Amniotic stem cell (primary cell): ENCODE data around the gene PHRF1.

Experiments used
- DNase-seq: peaks from one replicate; lab custom pipeline; 2025; lab: John Stamatoyannopoulos, UW

Gene PHRF1, protein sequence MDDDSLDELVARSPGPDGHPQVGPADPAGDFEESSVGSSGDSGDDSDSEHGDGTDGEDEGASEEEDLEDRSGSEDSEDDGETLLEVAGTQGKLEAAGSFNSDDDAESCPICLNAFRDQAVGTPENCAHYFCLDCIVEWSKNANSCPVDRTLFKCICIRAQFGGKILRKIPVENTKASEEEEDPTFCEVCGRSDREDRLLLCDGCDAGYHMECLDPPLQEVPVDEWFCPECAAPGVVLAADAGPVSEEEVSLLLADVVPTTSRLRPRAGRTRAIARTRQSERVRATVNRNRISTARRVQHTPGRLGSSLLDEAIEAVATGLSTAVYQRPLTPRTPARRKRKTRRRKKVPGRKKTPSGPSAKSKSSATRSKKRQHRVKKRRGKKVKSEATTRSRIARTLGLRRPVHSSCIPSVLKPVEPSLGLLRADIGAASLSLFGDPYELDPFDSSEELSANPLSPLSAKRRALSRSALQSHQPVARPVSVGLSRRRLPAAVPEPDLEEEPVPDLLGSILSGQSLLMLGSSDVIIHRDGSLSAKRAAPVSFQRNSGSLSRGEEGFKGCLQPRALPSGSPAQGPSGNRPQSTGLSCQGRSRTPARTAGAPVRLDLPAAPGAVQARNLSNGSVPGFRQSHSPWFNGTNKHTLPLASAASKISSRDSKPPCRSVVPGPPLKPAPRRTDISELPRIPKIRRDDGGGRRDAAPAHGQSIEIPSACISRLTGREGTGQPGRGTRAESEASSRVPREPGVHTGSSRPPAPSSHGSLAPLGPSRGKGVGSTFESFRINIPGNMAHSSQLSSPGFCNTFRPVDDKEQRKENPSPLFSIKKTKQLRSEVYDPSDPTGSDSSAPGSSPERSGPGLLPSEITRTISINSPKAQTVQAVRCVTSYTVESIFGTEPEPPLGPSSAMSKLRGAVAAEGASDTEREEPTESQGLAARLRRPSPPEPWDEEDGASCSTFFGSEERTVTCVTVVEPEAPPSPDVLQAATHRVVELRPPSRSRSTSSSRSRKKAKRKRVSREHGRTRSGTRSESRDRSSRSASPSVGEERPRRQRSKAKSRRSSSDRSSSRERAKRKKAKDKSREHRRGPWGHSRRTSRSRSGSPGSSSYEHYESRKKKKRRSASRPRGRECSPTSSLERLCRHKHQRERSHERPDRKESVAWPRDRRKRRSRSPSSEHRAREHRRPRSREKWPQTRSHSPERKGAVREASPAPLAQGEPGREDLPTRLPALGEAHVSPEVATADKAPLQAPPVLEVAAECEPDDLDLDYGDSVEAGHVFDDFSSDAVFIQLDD (N-terminal part only)

DNA sequence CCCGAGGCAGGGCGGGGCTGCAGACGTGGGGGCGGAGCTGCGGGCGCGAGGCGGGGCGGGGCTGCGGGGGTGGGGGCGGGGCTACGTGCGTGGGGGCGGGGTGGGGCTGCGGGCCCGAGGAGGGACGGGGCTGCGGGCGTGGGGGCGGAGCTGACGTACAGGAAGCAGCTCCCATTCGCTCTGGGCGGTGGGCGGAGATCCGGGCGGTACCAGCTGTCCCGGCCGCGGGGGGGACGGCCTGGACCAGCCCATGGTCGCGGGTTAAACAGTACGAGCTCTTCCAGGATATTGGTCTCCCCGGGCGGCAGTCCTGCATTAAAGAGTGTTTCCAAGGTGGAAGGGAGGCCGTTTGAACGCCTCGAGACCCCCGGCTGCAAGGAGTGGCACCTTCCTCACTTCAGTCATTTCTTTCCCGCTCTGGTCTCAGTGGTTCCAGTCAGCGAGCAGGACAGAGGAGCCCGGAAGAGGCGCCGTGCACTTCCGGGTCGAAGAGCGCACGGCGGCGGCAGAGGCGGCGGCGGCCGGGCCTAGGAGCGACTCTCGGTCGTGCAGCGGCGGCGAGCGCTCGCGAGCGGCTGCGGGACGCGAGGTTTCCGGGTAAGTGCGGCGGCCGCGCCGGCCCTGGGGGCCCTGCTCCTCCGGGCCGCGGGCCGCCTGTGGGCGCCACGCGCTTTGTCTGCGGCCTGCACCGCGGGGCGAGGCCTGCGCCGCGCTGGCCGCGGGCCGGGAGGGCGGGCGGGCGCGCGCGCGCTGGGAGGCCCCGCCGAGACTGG, at the start of gene PHRF1:
Gene PHRF1 (plus strand): TSS at position 475 of the 773 bp plus-strand sequence. CDS start 5,043 bp downstream, outside the sequence.
- DNase-seq: peak; percentile 85

DNA sequence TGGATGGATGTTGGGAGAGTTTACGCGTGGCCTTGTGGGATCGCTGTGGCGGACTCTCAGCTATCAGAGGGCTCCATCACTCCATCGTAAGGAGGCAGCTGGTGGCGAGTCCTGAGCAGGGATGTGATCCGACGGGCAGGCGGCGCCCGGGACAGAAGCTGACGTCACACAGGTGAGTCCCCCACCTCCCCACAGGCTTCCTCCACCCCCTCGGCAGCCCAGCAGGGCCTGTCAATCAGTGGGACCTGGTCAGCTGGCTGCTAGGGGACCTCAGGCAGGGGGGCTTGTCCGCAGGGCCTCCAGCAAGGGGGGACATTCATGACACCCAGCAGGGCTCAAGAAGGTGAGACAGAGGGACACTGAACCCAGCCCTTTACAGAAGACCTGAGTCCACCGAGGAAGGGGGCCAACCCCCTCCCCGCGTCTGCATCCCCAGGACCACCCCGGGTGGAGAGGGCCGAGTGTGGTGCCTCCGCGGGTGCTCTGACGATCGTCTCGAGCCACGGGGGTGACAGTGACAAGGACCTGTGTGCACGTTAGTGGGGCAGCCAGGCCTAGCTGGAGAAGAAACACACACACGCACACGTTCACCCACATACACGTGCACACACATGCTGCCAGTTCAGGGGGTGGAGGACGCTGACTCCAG, 48.0 kb upstream of the PHRF1 start:
- DNase-seq: no peak

DNA sequence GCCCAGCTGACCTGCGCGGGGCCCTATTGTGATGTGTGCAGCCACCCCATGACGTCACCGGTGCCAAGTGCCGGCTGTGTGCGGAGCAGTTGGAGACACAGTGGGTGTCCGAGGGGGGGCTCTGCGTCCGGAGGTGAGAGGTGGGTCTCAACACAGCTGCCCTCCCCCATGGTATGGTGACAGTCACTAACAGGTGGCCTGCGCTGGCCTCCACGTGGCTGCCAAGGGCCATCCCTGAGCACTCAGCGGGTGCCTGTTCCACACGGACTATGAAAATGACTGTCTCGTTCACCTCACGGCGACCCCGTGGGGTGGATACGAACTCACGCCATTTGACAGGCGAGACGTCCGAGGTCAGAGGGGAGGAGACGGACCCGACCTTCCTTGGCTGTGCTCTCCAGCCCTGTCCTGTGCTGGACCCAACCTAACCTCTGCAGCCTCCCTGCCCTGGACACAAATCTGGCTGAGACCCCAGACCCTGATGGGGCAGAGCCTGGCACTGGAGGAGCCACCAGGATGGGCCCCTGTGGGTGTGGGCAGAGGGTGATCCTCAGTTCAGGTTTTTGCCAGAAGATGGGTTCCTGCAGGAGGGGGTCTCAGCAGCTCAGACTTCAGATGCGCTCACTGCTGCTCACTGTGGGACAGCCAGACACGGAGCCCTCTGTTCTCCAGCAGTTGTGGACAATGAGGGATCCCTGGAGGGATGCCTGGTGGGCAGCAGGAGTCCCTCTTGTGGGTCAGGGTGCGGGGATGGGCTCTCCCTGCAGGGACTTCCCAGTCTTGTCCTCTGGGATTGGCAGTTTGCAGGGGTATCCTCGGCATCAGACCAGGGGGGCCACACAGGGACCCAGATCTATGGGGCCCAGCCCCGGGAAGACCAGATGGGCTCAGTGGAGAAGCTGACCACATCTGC, 47.2 kb upstream of the PHRF1 start:
- DNase-seq: no peak

DNA sequence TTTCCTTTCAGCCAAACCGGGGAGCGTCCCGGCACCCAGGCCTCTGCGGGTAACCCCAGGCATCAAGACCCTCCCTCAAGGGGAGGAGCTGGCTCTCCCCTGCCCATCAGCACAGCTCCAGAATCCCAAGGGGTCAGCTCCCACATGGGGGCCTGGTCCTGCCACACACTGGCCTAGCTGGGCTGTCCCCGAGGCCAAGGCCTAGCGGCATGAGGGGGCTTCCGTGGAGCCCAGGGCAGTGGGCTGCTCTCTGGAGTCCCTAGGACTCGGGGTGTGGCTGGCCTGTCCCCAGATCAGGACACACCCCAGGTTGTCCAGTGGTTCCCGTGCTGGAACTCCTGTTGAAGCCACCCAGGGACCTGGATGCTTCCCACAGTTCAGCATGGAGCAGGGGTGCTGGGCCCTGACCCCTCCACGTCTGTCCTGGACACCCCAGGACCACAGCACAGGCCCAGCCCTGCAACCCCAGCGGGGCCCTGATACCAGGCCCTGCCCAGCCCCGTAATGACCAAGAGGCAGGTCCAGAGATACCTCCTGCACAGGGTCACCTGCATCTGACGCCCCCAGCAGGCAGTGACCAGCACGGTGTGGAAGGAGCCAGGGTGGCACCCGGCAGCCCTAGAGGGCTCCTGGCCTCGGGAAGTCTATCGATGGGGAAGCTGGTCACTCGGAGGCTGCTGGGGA, 46.4 kb upstream of the PHRF1 start:
- DNase-seq: no peak

DNA sequence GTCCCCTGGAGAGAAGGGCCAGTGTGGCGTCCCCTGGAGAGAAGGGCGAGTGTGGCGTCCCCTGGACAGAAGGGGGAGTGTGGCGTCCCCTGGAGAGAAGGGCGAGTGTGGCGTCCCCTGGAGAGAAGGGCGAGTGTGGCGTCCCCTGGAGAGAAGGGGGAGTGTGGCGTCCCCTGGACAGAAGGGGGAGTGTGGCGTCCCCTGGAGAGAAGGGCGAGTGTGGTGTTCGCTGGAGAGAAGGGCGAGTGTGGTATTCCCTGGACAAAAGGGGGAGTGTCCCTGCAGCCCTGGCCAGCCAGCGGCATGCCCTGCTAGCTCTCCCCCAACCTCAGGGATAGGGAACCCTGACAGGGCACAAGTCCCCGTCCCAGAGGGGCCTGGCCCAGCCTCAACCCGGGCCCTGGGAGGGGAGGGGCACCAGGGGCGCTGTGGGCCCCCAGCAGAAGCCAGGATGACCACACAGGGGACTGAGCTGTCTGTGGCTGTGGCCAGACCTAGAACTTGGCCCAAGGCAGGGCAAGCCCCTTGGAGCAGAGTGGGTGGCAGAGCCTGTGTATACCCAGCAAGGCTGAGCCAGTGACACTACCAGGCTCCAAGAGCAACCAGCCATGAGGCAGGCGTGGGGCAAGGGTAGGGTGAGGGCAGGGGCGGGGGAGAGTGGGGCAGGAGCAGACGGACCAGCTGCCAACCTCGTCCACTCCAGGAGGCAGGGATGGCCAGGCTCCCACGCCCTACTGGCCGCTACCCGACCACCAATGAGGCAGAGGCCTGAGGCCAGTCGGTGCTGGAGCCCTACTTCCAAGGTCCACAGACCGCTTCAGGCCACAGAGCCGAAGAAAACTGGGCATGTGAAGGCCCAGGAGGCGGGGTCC, 45.1 kb upstream of the PHRF1 start:
- DNase-seq: no peak

DNA sequence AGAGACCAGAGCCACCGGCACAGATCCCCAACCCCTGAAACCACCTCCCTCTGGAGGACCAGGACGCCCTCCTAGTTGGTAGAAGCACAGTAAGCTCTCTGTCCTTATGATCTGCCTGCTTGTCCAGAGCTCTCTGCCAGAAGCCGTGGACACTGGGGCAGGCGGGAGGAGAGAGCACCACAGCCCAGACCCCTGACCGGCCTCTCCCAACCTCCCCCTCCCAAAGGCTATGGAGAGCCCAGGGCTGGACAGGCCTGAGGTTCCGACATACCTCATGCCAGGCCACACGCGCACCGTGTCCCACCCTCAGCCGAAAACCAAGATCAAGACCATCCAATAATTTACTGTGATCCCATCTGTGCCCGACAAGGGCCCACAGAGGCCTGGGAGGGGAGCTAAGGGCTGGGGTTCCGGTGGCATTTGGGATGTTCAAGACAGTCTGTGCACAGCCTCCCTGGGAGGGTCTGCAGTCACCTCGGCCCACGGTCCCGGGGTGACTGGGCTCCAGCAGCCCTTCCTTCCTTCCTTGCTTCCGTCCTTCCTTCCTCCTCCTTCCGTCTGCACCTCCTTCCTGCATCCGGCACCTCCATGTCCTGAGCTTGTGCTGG, 44.2 kb upstream of the PHRF1 start:
- DNase-seq: no peak

DNA sequence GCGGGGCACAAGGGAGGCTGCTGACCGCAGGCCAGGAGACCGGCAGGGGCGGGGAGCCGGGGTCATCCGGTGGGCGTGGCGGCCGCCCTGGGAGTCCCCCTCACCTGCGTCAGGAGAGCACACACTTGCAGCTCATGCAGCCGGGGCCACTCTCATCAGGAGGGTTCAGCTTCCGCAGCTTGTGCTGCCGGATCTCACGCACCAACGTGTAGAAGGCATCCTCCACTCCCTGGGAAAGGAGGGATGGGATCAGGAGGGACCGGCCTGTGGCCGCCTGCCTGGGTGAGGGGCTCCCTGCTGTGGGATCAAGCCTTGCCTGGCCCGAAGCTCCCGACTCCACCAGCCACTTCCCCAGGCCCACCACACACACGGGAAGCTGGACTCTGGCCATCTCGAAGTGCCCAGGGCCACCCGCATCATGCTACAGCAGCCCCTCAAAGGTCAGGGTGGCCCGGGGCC, 43.7 kb upstream of the PHRF1 start:
- DNase-seq: no peak

DNA sequence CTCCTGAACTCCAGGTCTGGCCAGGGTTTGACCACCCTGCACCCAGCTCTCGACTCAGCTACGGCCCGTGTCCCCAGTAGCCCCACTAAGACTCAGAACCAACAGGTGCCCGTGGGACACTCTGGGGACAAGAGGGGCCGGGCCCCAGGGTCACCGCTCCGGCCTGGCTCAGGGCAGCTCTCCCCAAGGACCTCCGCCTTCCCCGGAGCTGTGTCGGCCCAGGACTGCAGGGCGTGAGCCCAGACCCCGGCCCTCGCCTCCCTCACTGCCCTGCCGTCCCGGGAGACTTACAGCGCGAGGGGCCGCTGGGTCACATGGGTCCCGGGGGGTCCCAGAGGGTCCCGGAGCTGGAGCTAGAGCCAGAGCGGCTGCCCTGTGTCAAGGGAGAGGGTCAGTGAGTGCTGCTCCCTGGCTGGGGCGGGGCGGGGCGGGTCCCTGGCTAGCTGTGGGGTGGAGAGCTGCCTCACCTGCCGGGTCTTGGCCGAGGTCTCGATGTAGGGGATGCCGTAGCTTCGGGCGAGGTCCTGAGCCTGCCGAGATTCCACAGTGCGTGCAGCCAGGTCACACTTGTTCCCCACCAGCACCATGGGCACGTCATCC, 43.2 kb upstream of the PHRF1 start:
- DNase-seq: no peak

DNA sequence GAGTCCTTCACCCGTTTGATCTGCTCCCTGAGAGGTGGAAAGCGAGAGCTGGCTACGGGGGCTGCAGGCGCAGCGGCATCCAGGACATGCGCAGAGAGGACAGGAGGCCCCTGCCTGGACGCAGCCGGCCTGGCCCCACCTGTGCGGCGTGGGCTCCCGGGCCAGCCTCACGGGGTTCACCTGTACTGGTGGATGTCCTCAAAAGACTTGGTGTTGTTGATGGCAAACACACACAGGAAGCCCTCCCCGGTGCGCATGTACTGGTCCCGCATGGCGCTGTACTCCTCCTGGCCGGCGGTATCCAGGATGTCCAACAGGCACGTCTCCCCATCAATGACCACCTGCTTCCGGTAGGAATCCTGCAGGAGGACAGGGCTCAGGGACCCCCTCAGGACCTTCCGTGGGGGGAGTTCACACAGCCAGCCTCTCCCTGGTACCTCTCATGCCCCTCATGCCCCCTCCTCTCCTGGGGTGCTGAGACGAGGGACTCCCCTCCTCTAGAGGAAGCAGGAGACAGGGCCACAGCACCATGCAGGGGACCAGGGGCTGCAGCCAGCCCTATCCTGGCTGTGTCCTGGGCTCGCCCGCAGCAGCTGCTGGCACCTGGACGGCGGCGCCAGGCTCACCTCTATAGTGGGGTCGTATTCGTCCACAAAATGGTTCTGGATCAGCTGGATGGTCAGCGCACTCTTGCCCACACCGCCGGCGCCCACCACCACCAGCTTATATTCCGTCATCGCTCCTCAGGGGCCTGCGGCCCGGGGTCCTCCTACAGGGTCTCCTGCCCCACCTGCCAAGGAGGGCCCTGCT, 42.5 kb upstream of the PHRF1 start:
- DNase-seq: no peak

DNA sequence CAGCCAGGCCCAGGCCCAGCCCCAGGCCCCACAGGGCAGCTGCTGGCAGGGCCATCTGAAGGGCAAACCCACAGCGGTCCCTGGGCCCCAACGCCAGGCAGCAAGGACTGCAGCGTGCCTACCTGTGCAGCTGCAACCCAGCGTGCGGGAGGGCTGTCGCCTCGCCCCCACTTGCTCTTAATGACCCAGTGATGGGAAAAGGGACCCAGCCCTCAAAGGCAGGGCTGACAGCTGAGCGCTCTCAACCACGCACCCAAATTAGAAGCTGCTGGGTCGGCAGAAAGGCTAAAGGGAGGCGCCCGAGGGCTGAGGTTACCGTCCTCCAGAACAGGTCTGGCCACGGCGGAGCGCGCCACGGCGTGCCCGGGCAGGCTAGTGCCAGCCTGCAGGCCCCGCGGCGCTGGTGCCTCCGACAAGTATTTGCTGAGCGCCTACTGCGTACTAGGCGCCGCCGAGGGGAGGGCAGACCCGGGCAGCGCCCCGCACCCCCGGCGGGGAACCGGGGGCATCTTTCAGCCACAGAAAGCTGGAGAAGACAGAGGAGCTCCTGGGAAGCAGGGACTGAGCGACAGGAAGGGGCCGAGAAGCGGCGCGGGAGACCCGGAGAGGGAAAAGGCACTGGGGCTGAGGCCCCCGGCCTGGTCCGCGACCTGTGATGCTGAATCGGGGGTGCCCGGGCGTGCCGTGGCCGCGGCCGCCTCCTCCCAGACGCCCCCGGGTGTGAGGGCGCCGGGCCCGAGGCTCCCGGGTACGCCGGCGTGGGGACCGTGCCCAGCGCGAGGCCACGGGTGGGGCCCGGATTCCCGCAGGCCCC, 41.7 kb upstream of the PHRF1 start:
- DNase-seq: no peak

DNA sequence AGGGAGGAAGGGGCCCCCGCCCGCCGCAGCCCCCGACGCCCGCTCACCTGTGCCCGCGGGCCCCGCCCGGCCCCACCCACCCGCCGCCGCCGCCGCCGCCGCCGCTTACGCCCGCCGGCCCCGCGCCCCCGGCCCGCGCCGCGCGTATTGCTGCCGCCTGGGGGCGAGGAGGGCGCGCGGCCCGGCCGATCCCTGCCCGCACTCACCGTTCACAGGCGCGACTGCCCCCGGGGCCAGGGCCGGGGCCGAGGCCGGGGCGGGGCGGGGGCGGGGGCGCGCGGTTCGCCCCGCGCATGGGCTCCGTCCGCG, 41.1 kb upstream of the PHRF1 start:
- no peak for DNase-seq

DNA sequence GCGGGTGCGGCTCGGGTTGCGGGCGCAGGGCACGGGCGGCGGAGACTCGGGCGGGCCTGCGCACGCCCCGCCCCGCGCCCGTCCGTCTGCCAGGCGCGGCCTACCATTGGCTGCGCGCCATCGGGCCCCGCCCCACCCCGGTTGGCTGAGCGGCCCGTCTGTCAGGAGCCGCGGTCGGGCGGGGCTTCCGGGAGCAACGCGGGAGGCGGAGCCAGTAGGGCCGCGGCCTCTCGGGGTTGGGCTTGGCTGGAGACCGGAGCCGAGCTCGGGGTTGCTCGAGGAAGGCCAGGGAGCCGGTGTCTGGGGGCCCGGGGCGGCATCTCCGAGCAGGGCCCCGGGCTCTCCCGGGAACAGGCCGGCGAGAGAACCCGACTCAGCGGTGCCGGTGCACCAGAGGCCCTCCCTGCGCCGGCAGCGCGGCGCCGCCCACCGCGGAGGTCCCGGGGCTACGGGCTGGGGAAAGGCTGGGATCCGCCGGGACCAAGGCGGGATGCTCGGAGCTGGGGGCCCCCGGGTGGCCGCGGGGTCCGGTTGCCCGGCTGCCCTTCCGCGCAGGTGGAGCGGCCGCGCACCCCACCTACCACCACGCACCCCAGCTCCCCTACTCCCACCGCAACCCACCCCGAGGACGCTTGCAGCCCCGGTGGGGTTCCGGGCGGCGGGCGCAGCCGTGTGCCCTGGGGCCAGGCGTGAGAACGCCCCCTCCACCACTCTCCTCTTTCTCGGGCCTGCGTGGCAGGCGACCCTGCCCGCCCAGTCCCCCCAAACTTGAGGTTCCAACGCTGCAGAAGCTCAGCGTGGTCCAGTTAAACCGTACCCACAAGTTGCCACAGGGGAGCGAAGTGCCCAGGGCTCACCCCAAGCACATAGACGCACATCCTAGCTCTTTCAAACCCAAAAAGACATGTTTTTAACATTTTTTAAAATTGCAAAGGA, 40.5 kb upstream of the PHRF1 start, which contains the start of gene HRAS:
Gene HRAS (minus strand): TSS at position 58 of the 936 bp plus-strand sequence.
- peak; percentile 87 for DNase-seq

DNA sequence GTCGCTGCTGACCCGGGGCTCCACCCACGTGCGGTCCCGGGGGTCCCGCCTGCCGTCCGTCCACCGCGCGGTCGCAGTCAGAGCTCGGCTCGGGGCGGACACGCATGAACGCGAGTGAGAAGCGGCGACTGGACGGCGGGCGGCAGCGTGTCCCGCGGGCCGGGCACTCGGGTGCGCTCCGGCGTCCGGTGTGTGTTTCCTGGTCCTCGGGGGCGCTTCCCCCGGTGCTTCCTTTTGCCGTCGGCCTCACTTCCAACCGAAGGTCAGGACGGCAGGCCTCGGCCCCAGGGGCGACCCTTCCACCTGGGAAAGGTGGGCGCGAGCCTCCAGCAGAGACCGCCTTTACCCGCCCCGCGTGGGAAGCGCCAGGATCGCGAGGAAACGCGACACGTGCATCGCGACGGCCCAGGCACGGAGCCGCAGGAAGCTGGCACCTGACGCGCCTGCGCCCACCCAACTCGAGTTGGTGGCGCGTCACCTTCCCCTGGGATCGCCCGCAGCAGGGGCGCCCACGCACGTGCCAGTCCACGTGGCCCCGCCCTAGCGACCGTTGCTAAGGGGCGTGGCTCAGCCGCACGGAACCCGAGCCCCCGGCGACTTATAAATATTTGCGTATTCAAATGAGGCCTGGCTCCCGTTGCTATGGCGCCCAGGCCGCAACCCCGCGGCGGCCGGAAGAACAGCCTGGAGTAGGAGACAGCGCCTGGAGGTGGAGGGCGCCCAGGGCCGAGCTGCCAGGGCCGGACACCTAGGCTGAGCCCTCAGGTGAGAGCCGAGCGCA, 39.2 kb upstream of the PHRF1 start, which contains the start of gene LRRC56:
Gene LRRC56 (plus strand): TSS at position 687 of the 781 bp plus-strand sequence. CDS start 3,158 bp downstream, outside the sequence.
- peak; percentile 17 for DNase-seq
